SK-N-SH treated with all-trans-retinoic acid at 6 μM for 48 hours (cell line): ENCODE measurements around the gene PARD3.

Experiments
- ATAC-seq: fragments of 200-7000 bp; cut with Tn5 transposase; 3 replicates; pipeline ENCODE4 v1.9.1; 2020; ENCODE audit warnings: mild to moderate bottlenecking, moderate library complexity
- ARNTL ChIP-seq: fragments of 450-650 bp; formaldehyde crosslinking; IDR thresholded peaks from 2 replicates; pipeline ENCODE4 v1.5.0; 2020; ENCODE audit warnings: low read depth, mild to moderate bottlenecking, moderate library complexity, borderline replicate concordance
- BACH2 ChIP-seq: fragments of 250-450 bp; sonication (Bioruptor Pico); IDR thresholded peaks from 2 replicates; pipeline ENCODE4 v1.9.0; 2021; ENCODE audit warnings: mild to moderate bottlenecking, borderline replicate concordance
- CREB5 ChIP-seq: fragments of 250-450 bp; sonication (Bioruptor Pico); IDR thresholded peaks from 2 replicates; pipeline ENCODE4 v1.5.1; 2020; ENCODE audit warnings: low read depth, mild to moderate bottlenecking, moderate library complexity
- CSDC2 ChIP-seq: fragments of 250-450 bp; sonication (Bioruptor Pico); IDR thresholded peaks from 2 replicates; pipeline ENCODE4 v1.5.0; 2020; ENCODE audit warnings: mild to moderate bottlenecking, moderate library complexity
- CSRNP3 ChIP-seq: fragments of 250-450 bp; sonication (Bioruptor Pico); IDR thresholded peaks from 2 replicates; pipeline ENCODE4 v1.5.1; 2021; ENCODE audit warnings: mild to moderate bottlenecking, moderate library complexity
- ESRRG ChIP-seq: fragments of 250-450 bp; sonication (Bioruptor Pico); IDR thresholded peaks from 2 replicates; pipeline ENCODE4 v1.6.1; 2021; ENCODE audit warnings: mild to moderate bottlenecking
- GLIS3 ChIP-seq: fragments of 250-450 bp; sonication (Bioruptor Pico); IDR thresholded peaks from 2 replicates; pipeline ENCODE4 v1.5.0; 2020; ENCODE audit warnings: mild to moderate bottlenecking, moderate library complexity
- ISL1 ChIP-seq: fragments of 250-450 bp; sonication (Bioruptor Pico); IDR thresholded peaks from 2 replicates; pipeline ENCODE4 v2.1.2; 2022; ENCODE audit warnings: mild to moderate bottlenecking, moderate library complexity
- OSR1 ChIP-seq: fragments of 250-450 bp; sonication (Bioruptor Pico); IDR thresholded peaks from 2 replicates; pipeline ENCODE4 v1.8.0; 2022; ENCODE audit warnings: moderate library complexity, mild to moderate bottlenecking, inconsistent platforms
- PATZ1 ChIP-seq: fragments of 250-450 bp; sonication (Bioruptor Pico); IDR thresholded peaks from 2 replicates; pipeline ENCODE4 v1.8.0; 2020; ENCODE audit warnings: mild to moderate bottlenecking, moderate library complexity, borderline replicate concordance
- POU6F1 ChIP-seq: fragments of 250-450 bp; sonication (Bioruptor Pico); IDR thresholded peaks from 2 replicates; pipeline ENCODE4 v1.8.0; 2021; ENCODE audit warnings: low read depth, mild to moderate bottlenecking, moderate library complexity, borderline replicate concordance
- PPARA ChIP-seq: fragments of 250-450 bp; sonication (Bioruptor Pico); IDR thresholded peaks from 2 replicates; pipeline ENCODE4 v1.5.0; 2020; ENCODE audit warnings: mild to moderate bottlenecking, borderline replicate concordance
- RARB ChIP-seq: fragments of 250-450 bp; sonication (Bioruptor Pico); IDR thresholded peaks from 2 replicates; pipeline ENCODE4 v1.8.0; 2021; ENCODE audit warnings: mild to moderate bottlenecking, moderate library complexity
- SNAI2 ChIP-seq: fragments of 250-450 bp; sonication (Bioruptor Pico); IDR thresholded peaks from 2 replicates; pipeline ENCODE4 v1.5.0; 2020; ENCODE audit warnings: mild to moderate bottlenecking, moderate library complexity
- TCF4 ChIP-seq: fragments of 250-450 bp; sonication (Bioruptor Pico); IDR thresholded peaks from 2 replicates; pipeline ENCODE4 v1.8.0; 2021; ENCODE audit warnings: mild to moderate bottlenecking, moderate library complexity, borderline replicate concordance
- TOX ChIP-seq: fragments of 250-450 bp; sonication (Bioruptor Pico); IDR thresholded peaks from 2 replicates; pipeline ENCODE4 v1.8.0; 2021; ENCODE audit warnings: mild to moderate bottlenecking, moderate library complexity, borderline replicate concordance
- TSHZ2 ChIP-seq: fragments of 250-450 bp; sonication (Bioruptor Pico); IDR thresholded peaks from 2 replicates; pipeline ENCODE4 v1.5.0; 2020; ENCODE audit warnings: mild to moderate bottlenecking, moderate library complexity
- ZC3H10 ChIP-seq: fragments of 250-450 bp; sonication (Bioruptor Pico); IDR thresholded peaks from 2 replicates; pipeline ENCODE4 v1.5.1; 2021; ENCODE audit warnings: mild to moderate bottlenecking, moderate library complexity
- ZFP3 ChIP-seq: fragments of 250-450 bp; sonication (Bioruptor Pico); IDR thresholded peaks from 2 replicates; pipeline ENCODE4 v1.5.0; 2020; ENCODE audit warnings: mild to moderate bottlenecking, moderate library complexity
- ZFP30 ChIP-seq: fragments of 450-650 bp; formaldehyde crosslinking; IDR thresholded peaks from 2 replicates; pipeline ENCODE4 v1.5.0; 2022; ENCODE audit warnings: mild to moderate bottlenecking, moderate library complexity
- ZNF565 ChIP-seq: fragments of 450-650 bp; formaldehyde crosslinking; conservative IDR thresholded peaks from 2 replicates; pipeline ENCODE4 v1.5.0; 2020; ENCODE audit warnings: low read depth, mild to moderate bottlenecking, moderate library complexity
- ZNF70 ChIP-seq: fragments of 450-650 bp; formaldehyde crosslinking; IDR thresholded peaks from 2 replicates; pipeline ENCODE4 v1.5.0; 2020; ENCODE audit warnings: mild to moderate bottlenecking, moderate library complexity
- ZNF8 ChIP-seq: fragments of 450-650 bp; formaldehyde crosslinking; IDR thresholded peaks from 2 replicates; pipeline ENCODE4 v1.5.0; 2020; ENCODE audit warnings: mild to moderate bottlenecking, moderate library complexity

The PARD3 gene

GRCh38 chr10:34320265-34320664 is 494.8 kb downstream of the PARD3 start:
- ATAC-seq = peak; percentile 21; the same call in 2 of the 3 replicates
- 0 out of 2 replicates have a peak, but pooled peaks have one; percentile 17 for TF ChIP-seq TSHZ2 (CRISPR knock-in tag)
- TF ChIP-seq TCF4 (CRISPR knock-in tag) = peak; percentile 64
- no peak for TF ChIP-seq PPARA (CRISPR knock-in tag)
- TF ChIP-seq ZFP30 (CRISPR knock-in tag) = no peak
- TF ChIP-seq OSR1 (CRISPR knock-in tag) = no peak
- peak; percentile 27; the same call in 1 of the 2 replicates for TF ChIP-seq CREB5
- no peak for TF ChIP-seq ZC3H10 (CRISPR knock-in tag)
- TF ChIP-seq TOX (CRISPR knock-in tag) = no peak
- no peak for TF ChIP-seq ZNF70 (CRISPR knock-in tag)
- peak; percentile 83 for TF ChIP-seq ISL1 (CRISPR knock-in tag)
- no peak for TF ChIP-seq ZFP3
- peak; percentile 47; the same call in 1 of the 2 replicates for TF ChIP-seq CSRNP3
- no peak for TF ChIP-seq BACH2 (CRISPR knock-in tag)
- no peak for TF ChIP-seq ESRRG (CRISPR knock-in tag)
- no peak for TF ChIP-seq PATZ1
- TF ChIP-seq GLIS3 (CRISPR knock-in tag) = no peak
- no peak for TF ChIP-seq SNAI2 (CRISPR knock-in tag)
- no peak for TF ChIP-seq ARNTL (CRISPR knock-in tag)
- TF ChIP-seq, all 23 proteins: peak for 5

- peak; percentile 88 for ATAC-seq
- no peak for TF ChIP-seq OSR1 (CRISPR knock-in tag)
- no peak for TF ChIP-seq ISL1 (CRISPR knock-in tag)
- no peak for TF ChIP-seq PPARA (CRISPR knock-in tag)
- no peak for TF ChIP-seq TOX (CRISPR knock-in tag)
- no peak for TF ChIP-seq ZNF8
- TF ChIP-seq, all 23 proteins: peak for 0
Measured at GRCh38 chr10:34319197-34319846, 495.8 kb downstream of the PARD3 start.

- ATAC-seq = no peak
- TF ChIP-seq CREB5 (no peak), RARB (CRISPR knock-in tag) (no peak), ZNF565 (CRISPR knock-in tag) (no peak), CSRNP3 (no peak), ZNF70 (CRISPR knock-in tag) (no peak), ZFP30 (CRISPR knock-in tag) (no peak), SNAI2 (CRISPR knock-in tag) (no peak), BACH2 (CRISPR knock-in tag) (no peak), TCF4 (CRISPR knock-in tag) (no peak), POU6F1 (CRISPR knock-in tag) (no peak), ZFP3 (no peak), ISL1 (CRISPR knock-in tag) (no peak), PPARA (CRISPR knock-in tag) (no peak), ESRRG (CRISPR knock-in tag) (no peak), CSDC2 (no peak)
Measured at GRCh38 chr10:34316154-34316553, 498.9 kb downstream of the PARD3 start.
